A549 (cell line): ENCODE measurements around the gene NTM.

Source experiments
- POLR2A ChIP-seq: IDR thresholded peaks from 2 replicates; pipeline ENCODE4 v1.6.1; 2012; ENCODE audit warnings: mild to moderate bottlenecking, low read length
- POLR2AphosphoS2 ChIP-seq: conservative IDR thresholded peaks from 2 replicates; pipeline ENCODE4 v1.6.1; 2012; ENCODE audit warnings: low read length, improper control_type of control experiment, inconsistent platforms
- SMC3 ChIP-seq: fragments of >200 bp; sonication (Bioruptor Twin); formaldehyde crosslinking; IDR thresholded peaks from 3 replicates; pipeline ENCODE4 v1.6.1; 2018; ENCODE audit warnings: inconsistent platforms
- ZFP36 ChIP-seq: fragments of 450-650 bp; IDR thresholded peaks from 2 replicates; pipeline ENCODE4 v1.6.1; 2014; ENCODE audit warnings: borderline replicate concordance; ENCODE audit not compliant: partially characterized antibody
- TF ChIP-seq, protein P1 (sequence below): fragments of 200-600 bp; sonication (generic); IDR thresholded peaks from 2 replicates; pipeline ENCODE4 v1.6.1; 2016; ENCODE audit warnings: antibody characterized with exemption, mild to moderate bottlenecking, moderate library complexity
- TF ChIP-seq, protein P2 (sequence below): fragments of >200 bp; sonication (Bioruptor Twin); formaldehyde crosslinking; IDR thresholded peaks from 3 replicates; pipeline ENCODE4 v1.5.1; 2016

GRCh38 chr11:132237781-132238180 is 867.4 kb downstream of the NTM start:
- TF ChIP-seq, protein P1, sequence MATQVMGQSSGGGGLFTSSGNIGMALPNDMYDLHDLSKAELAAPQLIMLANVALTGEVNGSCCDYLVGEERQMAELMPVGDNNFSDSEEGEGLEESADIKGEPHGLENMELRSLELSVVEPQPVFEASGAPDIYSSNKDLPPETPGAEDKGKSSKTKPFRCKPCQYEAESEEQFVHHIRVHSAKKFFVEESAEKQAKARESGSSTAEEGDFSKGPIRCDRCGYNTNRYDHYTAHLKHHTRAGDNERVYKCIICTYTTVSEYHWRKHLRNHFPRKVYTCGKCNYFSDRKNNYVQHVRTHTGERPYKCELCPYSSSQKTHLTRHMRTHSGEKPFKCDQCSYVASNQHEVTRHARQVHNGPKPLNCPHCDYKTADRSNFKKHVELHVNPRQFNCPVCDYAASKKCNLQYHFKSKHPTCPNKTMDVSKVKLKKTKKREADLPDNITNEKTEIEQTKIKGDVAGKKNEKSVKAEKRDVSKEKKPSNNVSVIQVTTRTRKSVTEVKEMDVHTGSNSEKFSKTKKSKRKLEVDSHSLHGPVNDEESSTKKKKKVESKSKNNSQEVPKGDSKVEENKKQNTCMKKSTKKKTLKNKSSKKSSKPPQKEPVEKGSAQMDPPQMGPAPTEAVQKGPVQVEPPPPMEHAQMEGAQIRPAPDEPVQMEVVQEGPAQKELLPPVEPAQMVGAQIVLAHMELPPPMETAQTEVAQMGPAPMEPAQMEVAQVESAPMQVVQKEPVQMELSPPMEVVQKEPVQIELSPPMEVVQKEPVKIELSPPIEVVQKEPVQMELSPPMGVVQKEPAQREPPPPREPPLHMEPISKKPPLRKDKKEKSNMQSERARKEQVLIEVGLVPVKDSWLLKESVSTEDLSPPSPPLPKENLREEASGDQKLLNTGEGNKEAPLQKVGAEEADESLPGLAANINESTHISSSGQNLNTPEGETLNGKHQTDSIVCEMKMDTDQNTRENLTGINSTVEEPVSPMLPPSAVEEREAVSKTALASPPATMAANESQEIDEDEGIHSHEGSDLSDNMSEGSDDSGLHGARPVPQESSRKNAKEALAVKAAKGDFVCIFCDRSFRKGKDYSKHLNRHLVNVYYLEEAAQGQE = no peak
- TF ChIP-seq ZFP36 = no peak
- TF ChIP-seq POLR2AphosphoS2 = no peak
- TF ChIP-seq SMC3 = no peak
- no peak for TF ChIP-seq POLR2A
- TF ChIP-seq, protein P2, sequence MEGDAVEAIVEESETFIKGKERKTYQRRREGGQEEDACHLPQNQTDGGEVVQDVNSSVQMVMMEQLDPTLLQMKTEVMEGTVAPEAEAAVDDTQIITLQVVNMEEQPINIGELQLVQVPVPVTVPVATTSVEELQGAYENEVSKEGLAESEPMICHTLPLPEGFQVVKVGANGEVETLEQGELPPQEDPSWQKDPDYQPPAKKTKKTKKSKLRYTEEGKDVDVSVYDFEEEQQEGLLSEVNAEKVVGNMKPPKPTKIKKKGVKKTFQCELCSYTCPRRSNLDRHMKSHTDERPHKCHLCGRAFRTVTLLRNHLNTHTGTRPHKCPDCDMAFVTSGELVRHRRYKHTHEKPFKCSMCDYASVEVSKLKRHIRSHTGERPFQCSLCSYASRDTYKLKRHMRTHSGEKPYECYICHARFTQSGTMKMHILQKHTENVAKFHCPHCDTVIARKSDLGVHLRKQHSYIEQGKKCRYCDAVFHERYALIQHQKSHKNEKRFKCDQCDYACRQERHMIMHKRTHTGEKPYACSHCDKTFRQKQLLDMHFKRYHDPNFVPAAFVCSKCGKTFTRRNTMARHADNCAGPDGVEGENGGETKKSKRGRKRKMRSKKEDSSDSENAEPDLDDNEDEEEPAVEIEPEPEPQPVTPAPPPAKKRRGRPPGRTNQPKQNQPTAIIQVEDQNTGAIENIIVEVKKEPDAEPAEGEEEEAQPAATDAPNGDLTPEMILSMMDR = no peak
